HFFc6 (cell line): Measurements from ENCODE around the gene USP6NL. TPM values are rescaled to one million over a fixed set of nuclear protein-coding genes. Genes with fewer than 3 reads are reported as not detected.

Source experiments
- DNase-seq: peaks from one replicate; pipeline ENCODE4 v3.0.0-alpha.2; 2018
- H3K27ac Mint-ChIP-seq: 2 replicates; pipeline ENCODE4 v1.8.0; 2020; ENCODE audit warnings: mild to moderate bottlenecking, mixed read lengths
- H3K27me3 Mint-ChIP-seq: 2 replicates; pipeline ENCODE4 v1.8.0; 2021; ENCODE audit warnings: mild to moderate bottlenecking, moderate library complexity, mixed read lengths; ENCODE audit not compliant: insufficient read depth
- H3K36me3 Mint-ChIP-seq: 2 replicates; pipeline ENCODE4 v1.8.0; 2021; ENCODE audit warnings: low read depth, mixed read lengths
- H3K4me1 Mint-ChIP-seq: 2 replicates; pipeline ENCODE4 v1.8.0; 2020; ENCODE audit warnings: low read depth, mixed read lengths
- H3K4me3 Mint-ChIP-seq: 2 replicates; pipeline ENCODE4 v1.8.0; 2020; ENCODE audit warnings: mild to moderate bottlenecking, moderate library complexity, mixed read lengths
- H3K9me3 Mint-ChIP-seq: 2 replicates; pipeline ENCODE4 v1.8.0; 2020; ENCODE audit warnings: mild to moderate bottlenecking, mixed read lengths
- total RNA-seq, 6 experiments: library from RNA; stranded (reverse); fragmentation: NEBNext Ultra II Directional; extraction: Animal tissue kit (Norgen Biotek cat#: 25700); gene quantifications; 2 replicates in 1 of 6; 3 replicates in 5 of 6; pipeline ENCODE4 v1.2.3, GENCODE V29; 2021
- TF ChIP-seq, protein P1 (sequence below): fragments of 200-600 bp; sonication (generic); IDR thresholded peaks from 2 replicates; pipeline ENCODE4 v1.5.0; 2021; ENCODE audit warnings: antibody characterized with exemption, mild to moderate bottlenecking

Gene USP6NL
- total RNA-seq, 6 experiments from 2014 or later = 9.8 to 13.3 (median 11.8) TPM

DNA sequence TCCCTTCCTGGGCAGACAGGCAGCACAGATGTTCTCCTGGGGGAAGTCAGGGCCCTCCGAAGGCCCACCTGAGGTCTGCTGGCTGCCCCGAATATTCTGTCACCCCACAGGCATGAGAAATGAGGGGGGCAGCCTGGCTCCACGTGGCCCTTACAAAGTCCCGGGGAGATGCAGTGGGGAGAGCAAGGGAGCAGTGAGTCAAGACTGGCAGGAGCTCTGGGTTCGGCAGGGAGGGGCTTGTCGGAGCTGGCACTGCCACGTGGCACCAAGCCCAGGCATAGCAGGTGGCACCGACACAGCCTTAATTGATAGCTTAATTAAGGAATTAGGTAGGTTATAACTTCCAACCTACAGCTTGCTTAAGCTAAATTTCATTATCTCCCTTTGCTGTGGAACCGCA lies 163.9 kb downstream of the USP6NL start:
- TF ChIP-seq, protein P1, sequence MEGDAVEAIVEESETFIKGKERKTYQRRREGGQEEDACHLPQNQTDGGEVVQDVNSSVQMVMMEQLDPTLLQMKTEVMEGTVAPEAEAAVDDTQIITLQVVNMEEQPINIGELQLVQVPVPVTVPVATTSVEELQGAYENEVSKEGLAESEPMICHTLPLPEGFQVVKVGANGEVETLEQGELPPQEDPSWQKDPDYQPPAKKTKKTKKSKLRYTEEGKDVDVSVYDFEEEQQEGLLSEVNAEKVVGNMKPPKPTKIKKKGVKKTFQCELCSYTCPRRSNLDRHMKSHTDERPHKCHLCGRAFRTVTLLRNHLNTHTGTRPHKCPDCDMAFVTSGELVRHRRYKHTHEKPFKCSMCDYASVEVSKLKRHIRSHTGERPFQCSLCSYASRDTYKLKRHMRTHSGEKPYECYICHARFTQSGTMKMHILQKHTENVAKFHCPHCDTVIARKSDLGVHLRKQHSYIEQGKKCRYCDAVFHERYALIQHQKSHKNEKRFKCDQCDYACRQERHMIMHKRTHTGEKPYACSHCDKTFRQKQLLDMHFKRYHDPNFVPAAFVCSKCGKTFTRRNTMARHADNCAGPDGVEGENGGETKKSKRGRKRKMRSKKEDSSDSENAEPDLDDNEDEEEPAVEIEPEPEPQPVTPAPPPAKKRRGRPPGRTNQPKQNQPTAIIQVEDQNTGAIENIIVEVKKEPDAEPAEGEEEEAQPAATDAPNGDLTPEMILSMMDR = no peak
- H3K9me3 Mint-ChIP-seq = no peaks in the 10 kb centered on the region
- H3K4me3 Mint-ChIP-seq = no peak overlapping the region
- peaks cover 38% of the 10 kb centered on the region for H3K27me3 Mint-ChIP-seq
- H3K27ac Mint-ChIP-seq = no peak overlapping the region
- no peaks in the 10 kb centered on the region for H3K36me3 Mint-ChIP-seq
- no peak for DNase-seq
- H3K4me1 Mint-ChIP-seq = no peaks in the 10 kb centered on the region

DNA sequence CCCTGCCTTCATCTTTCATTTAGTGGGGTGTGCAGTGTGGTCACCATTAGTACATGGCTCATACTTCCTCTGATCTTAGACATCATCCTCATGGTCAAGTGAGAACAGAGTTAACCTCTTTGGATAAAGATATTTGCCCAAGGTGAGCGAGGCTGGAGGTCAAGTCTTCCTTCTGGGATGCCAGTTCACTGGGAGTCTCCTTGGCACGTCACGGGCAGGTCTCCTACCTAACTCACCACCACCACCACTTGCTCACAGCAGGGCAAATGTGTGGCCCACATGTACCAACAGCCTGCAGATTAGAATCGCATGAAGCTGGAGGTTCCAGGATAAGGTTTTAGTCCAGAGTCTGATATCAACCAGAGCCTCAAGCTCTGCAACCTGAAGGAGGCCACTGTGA lies 164.6 kb downstream of the USP6NL start:
- Mint-ChIP-seq H3K27me3 (peaks cover 39% of the 10 kb centered on the region), H3K27ac (no peak overlapping the region), H3K4me3 (no peak overlapping the region), H3K9me3 (no peaks in the 10 kb centered on the region; the same call in 1 of the 2 replicates), H3K4me1 (no peaks in the 10 kb centered on the region), H3K36me3 (no peaks in the 10 kb centered on the region)
- DNase-seq = no peak
- TF ChIP-seq, protein P1 = no peak

DNA sequence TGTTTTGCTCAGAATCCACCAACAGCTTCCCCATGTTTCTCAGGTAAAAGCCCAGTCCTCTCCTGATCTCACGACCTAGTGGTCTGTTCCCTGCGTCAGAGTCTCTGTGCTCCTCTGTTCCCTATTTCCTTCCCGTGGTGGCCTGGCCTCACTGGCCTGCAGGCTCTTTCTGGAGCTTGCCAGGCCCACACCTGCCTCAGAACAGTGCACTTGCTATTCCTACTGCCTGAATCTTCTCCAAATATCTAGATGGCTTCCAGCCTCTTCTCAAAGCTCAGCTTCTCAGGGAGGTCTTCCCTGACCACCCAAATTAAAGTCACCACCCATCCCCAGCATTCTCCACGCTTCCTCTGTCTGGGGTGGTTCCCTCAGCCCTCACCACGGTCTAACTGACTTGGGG lies 165.3 kb downstream of the USP6NL start:
- peaks cover 35% of the 10 kb centered on the region for H3K27me3 Mint-ChIP-seq
- TF ChIP-seq, protein P1 = no peak

DNA sequence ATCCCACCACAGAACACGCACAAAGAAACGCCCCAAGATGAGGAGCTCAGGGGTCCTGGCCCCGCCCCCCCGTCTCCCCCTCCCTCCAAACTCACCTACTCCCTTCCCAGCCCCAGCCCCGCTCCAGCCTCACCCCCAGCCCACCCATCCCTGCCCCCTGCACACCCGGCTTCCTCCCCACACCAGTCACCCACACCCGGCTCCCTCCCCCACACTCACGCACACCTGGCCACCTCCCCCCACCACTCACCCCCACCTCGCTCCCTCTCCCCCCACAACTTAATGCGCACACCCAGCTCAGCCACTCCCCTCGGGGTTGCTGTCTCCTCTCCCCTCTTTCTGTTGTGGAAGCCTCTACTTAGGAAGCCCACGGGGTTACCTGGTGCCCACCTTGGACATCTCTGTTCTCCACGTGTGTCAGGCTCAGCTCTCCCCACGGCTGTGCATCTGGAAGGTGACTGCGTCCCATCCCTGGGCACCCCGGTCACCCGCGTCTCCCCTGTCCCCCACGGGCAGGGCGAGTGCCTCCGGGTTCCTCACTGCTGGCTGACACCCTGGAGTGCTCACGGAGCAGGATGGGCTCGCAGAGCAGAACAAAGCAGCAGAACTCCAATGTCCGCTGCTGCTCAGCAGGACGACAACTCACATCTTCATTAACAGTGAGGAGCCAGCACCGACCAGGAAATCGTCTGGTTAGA lies 166.8 kb downstream of the USP6NL start:
- Mint-ChIP-seq H3K27me3 (peaks cover 36% of the 10 kb centered on the region), H3K4me3 (no peak overlapping the region), H3K27ac (no peak overlapping the region), H3K9me3 (no peaks in the 10 kb centered on the region; the same call in 1 of the 2 replicates), H3K4me1 (no peaks in the 10 kb centered on the region), H3K36me3 (no peaks in the 10 kb centered on the region)
- DNase-seq = no peak
- TF ChIP-seq, protein P1 = no peak

More for the DNA sequence above, 165.3 kb downstream of the USP6NL start:
- H3K27ac Mint-ChIP-seq = no peak overlapping the region
- no peaks in the 10 kb centered on the region; the same call in 1 of the 2 replicates for H3K9me3 Mint-ChIP-seq
- no peak for DNase-seq
- no peaks in the 10 kb centered on the region for H3K4me1 Mint-ChIP-seq
- no peak overlapping the region for H3K4me3 Mint-ChIP-seq
- H3K36me3 Mint-ChIP-seq = no peaks in the 10 kb centered on the region

DNA sequence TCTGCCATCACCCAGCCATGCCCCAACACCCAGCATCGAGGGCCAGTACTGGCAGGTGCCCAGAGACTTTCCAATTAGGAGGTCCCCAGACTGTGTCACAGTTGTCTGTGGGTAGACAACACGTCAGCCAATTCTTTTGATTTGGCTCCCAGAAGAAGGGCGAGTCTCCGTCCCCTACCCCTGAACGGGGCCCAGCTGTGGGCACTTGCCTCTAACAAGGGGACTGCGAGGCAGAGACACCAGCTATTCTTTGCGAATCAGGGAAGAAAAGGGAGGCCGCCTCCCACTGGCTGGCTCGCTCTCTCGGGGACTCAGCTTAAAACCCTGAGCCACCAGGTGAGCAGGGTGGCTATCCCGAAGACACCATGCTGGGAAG lies 167.3 kb downstream of the USP6NL start:
- Mint-ChIP-seq H3K9me3 (no peaks in the 10 kb centered on the region; the same call in 1 of the 2 replicates), H3K27ac (no peak overlapping the region), H3K36me3 (no peaks in the 10 kb centered on the region), H3K4me3 (no peak overlapping the region), H3K27me3 (peaks cover 34% of the 10 kb centered on the region), H3K4me1 (no peaks in the 10 kb centered on the region)
- no peak for DNase-seq
- TF ChIP-seq, protein P1 = no peak
